ENCODE measurements around the gene NRP2.

DNA sequence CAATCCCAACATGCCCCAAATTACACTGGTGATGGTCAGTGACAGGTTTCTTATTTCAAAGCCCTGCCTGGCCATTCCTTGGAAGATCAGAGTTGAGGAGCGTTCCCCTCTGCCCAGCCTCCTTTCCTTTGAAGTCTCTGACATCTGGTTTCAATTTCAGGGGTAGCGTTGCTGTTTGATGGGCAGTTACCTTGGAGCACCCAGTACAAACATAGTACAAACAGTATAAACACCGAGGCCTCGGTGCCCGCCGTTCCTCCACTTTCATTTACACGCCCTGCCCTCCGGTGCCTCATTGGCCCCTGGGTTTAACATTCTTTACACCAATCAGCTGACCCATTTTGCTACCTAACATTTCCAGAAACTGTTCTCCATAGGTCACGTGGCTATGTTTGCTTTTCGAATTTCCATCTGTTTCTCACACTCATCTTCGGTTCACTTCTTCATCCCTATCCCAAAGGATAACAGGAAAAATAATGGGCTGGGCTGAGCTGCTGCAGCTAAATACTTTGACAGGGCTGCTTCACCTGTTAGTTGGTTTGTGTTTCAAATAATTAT lies 65.6 kb downstream of the NRP2 start:
- TF ChIP-seq CTCF (IDR thresholded peaks at IDR 0.05) (no peak), POLR2A (IDR thresholded peaks at IDR 0.05) (no peak)
